RPMI8226 (cell line): ENCODE results near the gene LMF1.

Experiments
- DNase-seq: peaks from one replicate; pipeline ENCODE4 v3.0.0-alpha.2; 2015

LMF1 gene

DNA sequence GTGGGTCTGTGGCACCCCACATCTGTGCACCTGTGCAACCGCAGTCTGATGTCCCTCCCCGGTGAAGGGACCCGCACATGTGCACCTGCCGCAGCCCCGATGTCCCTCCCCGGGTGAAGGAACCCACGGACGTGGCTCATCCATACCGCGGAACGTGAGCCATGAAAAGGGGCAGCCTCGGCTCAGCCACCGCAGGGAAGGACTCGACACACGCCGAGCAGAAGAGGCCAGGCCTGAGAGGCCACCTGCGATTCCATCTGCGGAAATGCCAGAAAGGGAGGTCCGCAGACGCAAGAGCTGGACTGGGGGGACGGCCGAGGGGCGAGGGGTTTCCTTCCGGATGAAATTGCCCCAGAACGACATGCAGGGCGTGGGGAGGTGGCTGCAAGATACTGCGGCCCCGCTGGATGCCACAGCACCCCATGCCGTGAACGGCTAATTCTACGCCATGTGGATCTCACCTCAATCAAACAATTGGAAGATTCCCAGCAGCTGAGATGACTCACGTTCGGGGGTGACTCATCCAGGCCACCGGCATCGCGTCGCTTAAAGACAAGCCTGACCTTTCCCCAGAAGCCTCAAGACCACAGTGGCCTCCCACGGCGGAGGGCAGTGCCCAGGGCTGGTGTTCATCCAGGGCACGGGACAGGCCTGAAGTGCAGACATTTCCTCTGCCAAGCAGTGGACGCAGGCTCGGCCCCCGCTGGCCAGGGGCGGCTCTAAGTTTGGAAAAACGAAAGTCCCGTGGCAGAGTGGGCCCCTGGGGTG is 31.8 kb upstream of the LMF1 start:
- peak; percentile 87 for DNase-seq

DNA sequence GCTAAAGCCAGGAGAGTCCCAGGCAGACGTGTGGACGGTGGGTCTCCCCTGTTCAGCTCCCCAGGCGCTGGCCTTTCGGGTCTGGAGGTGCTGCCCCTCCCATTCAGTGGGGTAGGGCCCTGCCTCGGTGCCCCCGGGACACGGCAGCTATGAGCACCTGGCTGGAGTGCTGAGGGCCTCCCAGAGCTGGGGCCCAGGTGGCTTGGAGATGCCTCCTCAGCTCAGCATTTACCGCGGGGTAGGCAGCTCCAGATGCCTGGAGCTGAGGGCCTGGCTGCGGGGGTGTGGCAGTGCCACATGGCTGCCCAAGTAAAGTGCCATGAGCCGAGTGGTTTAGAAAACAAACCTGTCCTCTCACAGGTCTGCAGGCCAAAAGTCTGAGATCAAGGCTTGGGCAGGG is 30.3 kb upstream of the LMF1 start:
- DNase-seq = peak; percentile 85

DNA sequence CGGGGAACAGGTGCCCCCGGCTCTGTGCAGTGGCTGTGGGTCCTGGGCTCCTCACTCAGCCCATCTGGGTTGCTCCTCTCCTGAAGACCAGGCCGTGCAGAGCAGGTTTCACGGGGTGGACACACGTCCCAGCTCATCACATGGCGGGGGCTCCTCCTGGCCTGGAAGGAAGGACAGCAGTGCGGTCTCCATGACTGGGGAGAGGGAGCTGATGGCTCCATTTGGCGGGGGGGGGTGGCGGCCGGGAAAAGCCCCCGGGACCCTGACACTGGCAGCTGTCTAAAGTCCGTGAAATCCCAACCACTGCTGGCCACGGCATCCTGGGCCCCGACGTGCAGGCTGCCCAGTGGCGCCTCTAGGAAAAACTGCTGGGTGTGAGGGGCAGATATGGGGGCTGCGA is 29.8 kb upstream of the LMF1 start:
- DNase-seq = no peak

- DNase-seq = no peak
These were observed 28.9 kb upstream of the LMF1 start for GRCh38 chr16:999677-1000076.

DNA sequence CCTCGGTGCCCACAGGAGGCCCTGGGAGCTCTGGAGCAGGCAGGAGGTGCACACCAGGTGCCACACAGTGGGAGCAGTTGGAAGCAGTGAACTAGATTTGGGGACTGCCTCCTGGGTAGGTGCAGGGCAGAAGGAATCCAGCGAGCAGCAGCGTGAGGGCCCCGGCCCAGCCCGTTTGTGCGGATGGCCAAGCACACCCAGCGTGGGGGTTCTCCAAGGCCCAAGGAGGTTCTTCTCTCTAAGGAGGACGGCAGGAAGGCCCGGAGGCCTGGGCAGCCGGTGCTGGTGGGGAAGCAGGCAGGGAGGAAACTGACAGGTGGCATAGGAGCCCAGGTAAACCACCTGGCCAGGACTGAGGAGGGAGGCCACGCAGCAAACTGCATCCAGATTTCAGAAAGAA is 27.8 kb upstream of the LMF1 start:
- DNase-seq = no peak

- DNase-seq = peak; percentile 52
These were observed 27.4 kb upstream of the LMF1 start for GRCh38 chr16:998211-998610.

- DNase-seq = peak; percentile 61
These were observed 26.8 kb upstream of the LMF1 start for GRCh38 chr16:997440-998051.

DNA sequence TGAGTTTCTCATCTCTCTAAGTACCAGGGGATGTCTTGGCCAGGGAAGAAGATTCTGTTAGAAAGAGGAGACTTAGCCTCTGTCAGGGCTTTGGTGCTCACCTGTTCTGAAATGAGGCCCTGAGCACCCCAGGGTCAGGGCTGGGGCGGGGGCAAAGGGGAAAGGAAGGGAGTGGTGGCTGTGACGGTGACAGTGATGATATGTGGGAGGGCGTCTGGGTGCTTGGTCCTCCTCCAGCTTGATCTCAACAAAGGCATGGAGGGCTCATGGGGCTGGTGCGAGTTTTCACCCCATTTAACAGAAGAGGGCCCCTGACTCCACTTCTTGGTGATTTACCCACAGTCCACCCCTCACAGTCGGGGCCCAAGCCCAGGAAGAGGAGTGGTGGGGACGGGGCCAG is 25.9 kb upstream of the LMF1 start:
- DNase-seq = no peak

DNA sequence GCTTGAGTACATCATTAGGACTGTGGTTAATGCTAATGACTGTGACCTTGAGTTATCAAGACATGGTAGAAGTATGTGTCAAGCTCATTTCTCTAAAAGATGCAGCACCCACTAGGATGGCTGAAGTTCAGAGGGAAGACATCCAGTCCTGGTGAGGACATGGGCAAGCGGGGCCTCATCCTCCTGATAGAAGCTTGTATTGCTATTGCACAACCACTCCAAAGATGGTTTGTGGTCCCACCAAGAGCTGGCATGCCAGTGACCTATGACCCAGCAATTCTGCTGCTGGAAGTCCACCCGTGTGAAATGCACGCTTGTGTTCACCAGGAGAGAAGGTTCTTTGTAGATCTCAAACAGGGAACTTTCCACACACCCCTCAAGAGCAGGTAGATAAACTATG is 25.0 kb upstream of the LMF1 start:
- no peak for DNase-seq

- DNase-seq = no peak
These were observed 24.3 kb upstream of the LMF1 start for GRCh38 chr16:995087-995486.

GRCh38 chr16:993731-994130 is 22.9 kb upstream of the LMF1 start:
- DNase-seq = no peak

GRCh38 chr16:991773-992172 is 21.0 kb upstream of the LMF1 start:
- DNase-seq = no peak

DNA sequence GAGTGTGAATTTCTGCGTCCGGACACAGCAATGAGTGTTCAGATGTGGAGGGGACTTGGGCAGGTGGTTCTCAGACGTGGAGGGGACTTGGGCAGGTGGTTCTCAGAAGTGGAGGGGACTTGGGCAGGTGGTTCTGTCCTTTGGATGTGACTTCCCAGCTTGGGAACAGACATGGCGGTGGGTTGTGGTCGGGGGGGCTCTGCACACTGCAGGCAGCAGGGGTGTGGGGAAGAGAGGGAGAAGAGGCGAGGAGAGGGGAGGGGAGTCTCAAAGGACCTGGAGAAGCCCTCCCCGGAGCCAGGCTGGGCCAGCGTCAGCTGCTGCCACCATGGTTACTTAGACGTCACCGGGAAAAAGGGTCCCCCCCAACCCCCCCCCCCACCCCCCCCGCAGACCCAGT is 20.6 kb upstream of the LMF1 start:
- no peak for DNase-seq

DNA sequence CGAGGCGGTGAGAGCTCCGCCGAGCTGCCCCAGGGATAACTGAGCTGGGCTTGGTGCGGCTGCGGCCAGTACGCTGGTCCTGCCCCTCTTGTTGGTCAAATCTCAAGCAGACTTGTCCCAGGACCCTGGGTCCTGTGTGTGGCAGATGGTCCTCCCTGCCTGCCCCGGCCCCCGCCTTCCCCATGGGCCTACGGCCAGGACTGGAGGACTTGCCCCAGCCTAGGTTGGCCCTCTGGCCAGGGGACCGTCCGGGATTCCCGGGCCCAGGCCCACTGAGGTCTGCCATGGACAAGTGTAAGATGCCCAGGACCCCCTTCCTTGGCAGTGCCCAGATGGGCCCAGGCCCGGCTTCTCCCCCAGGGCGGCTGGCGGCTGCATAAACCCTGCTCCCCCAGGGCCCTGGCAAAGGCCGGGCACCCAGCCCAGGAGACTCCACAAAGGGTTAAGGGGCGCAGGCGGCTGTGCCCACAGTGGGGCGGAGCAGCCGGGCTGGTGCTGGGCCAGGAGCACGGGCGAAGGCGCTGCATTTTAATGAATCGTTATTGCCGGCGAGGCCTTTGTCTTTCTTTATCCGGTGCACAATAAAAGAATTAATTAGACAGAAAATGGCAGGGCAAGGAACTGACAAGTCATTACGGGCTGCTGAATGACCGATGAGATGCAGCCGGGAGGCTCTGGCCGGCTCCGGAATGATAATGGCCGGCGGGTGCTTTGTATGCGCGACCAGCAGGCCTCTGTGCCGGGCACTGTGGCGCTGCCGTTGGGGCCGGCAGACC is 19.9 kb upstream of the LMF1 start:
- DNase-seq = no peak

- no peak for DNase-seq
These were observed 18.6 kb upstream of the LMF1 start for GRCh38 chr16:989354-989814.

DNA sequence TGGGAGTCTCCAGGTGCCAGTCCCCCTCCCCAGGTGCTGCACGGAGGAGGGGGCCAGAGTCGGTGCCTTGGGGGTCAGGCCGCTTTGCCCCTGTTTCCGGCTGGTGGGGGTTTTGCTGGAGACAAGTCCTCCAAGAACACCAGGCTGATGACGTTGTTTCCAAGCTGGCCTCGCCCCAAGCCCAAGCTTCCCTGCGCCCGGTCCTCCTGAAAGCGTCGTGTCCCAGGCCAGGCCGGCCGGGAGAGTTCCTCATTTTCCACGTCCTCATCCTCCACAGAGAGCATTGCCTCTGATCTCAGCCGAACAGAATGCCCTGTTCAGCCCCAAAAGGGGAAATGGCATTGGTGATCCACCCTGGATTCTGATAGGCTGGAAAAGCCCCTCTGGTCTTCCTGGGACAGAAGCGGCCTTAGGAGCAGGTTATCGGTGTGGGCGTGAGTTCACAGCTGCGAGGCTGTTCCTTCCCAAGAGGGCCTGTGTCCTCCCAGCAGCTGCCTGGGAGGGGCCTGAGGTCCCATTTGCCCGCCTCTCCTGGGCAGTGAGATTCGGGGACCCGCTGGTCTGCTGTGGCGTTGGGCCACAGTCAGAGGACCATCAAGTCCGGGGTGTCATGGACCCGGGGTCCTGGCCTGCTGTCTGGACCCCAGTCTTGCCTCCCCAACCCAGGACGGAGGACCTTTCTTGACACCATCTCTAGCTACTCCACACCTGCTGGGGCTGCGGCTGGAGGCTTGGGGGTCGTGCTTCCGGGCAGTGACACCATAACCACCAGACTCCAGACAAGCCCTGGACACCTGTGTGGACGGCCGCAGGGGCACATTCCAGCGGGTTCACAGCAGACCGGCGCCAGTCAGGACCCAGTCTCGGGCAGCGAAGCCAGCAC is 17.9 kb upstream of the LMF1 start:
- no peak for DNase-seq

DNA sequence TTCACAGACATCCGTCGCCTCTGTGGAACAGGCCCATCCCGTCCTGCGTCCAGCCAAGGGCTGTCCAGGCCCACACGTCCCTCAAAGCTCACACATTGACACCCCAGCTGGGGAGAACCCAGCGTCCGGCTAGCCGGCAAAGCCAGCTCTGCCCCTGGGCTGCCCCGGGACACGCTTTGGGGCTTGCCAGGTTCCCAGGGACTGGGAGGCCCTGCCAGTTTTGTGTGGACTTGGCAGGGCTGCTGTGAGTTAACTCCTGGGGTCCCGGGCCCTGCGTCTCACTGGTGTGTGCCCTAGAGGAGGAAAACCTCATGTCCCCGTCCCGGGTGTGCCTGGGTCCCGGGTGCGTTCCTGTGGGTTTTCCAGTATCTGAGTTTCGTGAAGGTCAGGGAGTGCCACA is 17.1 kb upstream of the LMF1 start:
- DNase-seq = no peak

- no peak for DNase-seq
These were observed 16.3 kb upstream of the LMF1 start for GRCh38 chr16:986925-987582.

- DNase-seq = no peak
These were observed 15.6 kb upstream of the LMF1 start for GRCh38 chr16:986411-986810.

GRCh38 chr16:985646-986400 is 15.0 kb upstream of the LMF1 start:
- no peak for DNase-seq
